Thyroid gland (tissue), 4 donors: ENCODE data around the gene VWF. TPM values are rescaled to one million over a fixed set of nuclear protein-coding genes. Genes with fewer than 3 reads are reported as not detected.

Source experiments
- DNase-seq, 2 donors: peaks; one replicate each; pipeline ENCODE4 v3.0.0-alpha.2; 2019
- H3K27ac ChIP-seq, 3 donors: fragments of 200-600 bp; sonication (generic); 1 replicate in 2 of 3; 2 replicates in 1 of 3; pipeline ENCODE4 v1.5.1; 2016 to 2019; ENCODE audit warnings: mild to moderate bottlenecking in 1 of 3, moderate library complexity in 1 of 3
- H3K27me3 ChIP-seq: fragments of 200-600 bp; sonication (generic); one replicate; pipeline ENCODE4 v1.5.1; 2019
- H3K36me3 ChIP-seq, 2 donors: fragments of 200-600 bp; sonication (generic); one replicate each; pipeline ENCODE4 v1.5.1; 2016 to 2019
- H3K4me1 ChIP-seq, 2 donors: fragments of 200-600 bp; sonication (generic); one replicate each; pipeline ENCODE4 v1.5.1; 2017 to 2019
- H3K4me3 ChIP-seq, 3 donors: fragments of 200-600 bp; sonication (generic); replicated peaks in 1 of 3; 1 replicate in 2 of 3; 2 replicates in 1 of 3; pipeline ENCODE4 v1.5.1; 2016; ENCODE audit warnings: mild to moderate bottlenecking in 1 of 3
- H3K9me3 ChIP-seq: fragments of 200-600 bp; sonication (generic); one replicate; pipeline ENCODE4 v1.5.1; 2017
- CTCF ChIP-seq, 6 experiments: fragments of 200-600 bp in 3 of 6; fragments of 450-650 bp in 3 of 6; sonication (generic) in 3 of 6; IDR thresholded peaks; one replicate each; pipeline ENCODE4 v1.5.1; 2016 to 2019; ENCODE audit warnings: antibody characterized with exemption in 6 of 6, mild to moderate bottlenecking in 2 of 6, inconsistent platforms in 1 of 6, moderate library complexity in 1 of 6
- POLR2A ChIP-seq, 2 donors: fragments of 450-650 bp; IDR thresholded peaks; one replicate each; pipeline ENCODE4 v1.6.1; 2017; ENCODE audit warnings: antibody characterized with exemption in 2 of 2, mild to moderate bottlenecking in 2 of 2, moderate library complexity in 1 of 2
- WGBS, 2 donors: methylation state at CpG; one replicate each; pipeline ENCODE4 v1.1.5; 2017; 5-methylcytosine and 5-hydroxymethylcytosine counted together
- intact Hi-C: fragments of 100-400 bp; cut with DNase I; formaldehyde crosslinking; loops from one replicate; pipeline ENCODE4 v1.15.1; 2023
- total RNA-seq, 4 donors: library from RNA; depleted of rRNA; stranded (reverse); fragments of >200 nt; gene quantifications; one replicate each; pipeline ENCODE4 v1.2.3, GENCODE V29; 2016

Gene VWF
- total RNA-seq, 4 donors from 2014 or later = 54.3 to 169 (median 98.5) TPM

DNA sequence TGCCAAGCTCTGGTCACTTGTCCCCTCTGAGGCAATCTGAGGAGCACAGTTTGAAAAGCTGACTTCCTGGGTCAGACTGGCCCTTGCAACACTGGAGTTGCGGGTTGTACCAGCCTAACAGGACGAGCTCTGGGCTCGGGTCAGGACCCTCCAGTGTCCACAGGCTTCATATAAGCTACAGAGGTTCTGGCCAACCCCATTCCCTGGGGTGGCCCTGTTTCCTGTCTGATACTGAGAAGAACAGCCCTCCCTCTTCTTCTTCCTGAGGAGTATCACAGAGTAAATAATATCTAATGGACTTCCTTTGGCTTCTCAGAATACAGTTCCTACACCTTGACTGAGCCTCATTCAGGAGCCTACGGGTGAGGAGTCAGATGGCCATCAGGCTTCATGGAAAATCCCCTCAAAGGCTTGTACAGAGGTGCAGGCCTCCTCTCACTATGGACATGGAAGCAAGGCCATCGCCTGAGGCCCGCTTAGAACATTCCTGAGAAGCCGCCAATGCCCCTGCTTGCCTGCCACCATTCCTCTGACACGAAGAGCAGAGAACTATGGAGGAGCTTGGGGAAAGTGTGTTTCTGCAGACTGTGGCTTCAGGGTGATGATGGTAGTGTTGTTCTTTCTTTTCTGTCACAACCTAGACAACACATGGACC is 150.9 kb downstream of the VWF start:
- H3K27ac ChIP-seq = no peak overlapping the region
- H3K4me3 ChIP-seq = no peak overlapping the region
- no peaks in the 10 kb centered on the region for H3K36me3 ChIP-seq
- no peaks in the 10 kb centered on the region for H3K9me3 ChIP-seq
- intact Hi-C loops = no loop called here
- WGBS, 2 donors = 81 to 87% methylated on average over 8 of the region's 8 CpGs
- no peaks in the 10 kb centered on the region for H3K4me1 ChIP-seq
- no peak for DNase-seq
- H3K27me3 ChIP-seq = no peaks in the 10 kb centered on the region
- no peak for TF ChIP-seq CTCF (IDR thresholded peaks at IDR 0.05)
- no peak for TF ChIP-seq POLR2A (IDR thresholded peaks at IDR 0.05)

GRCh38 chr12:5972387-5972786 is 152.1 kb downstream of the VWF start:
- no peak for DNase-seq
- TF ChIP-seq POLR2A (IDR thresholded peaks at IDR 0.05) = no peak
- no peak for TF ChIP-seq CTCF (IDR thresholded peaks at IDR 0.05)
- Histone ChIP-seq H3K36me3 (no peaks in the 10 kb centered on the region), H3K27ac (no peak overlapping the region), H3K4me1 (no peaks in the 10 kb centered on the region), H3K4me3 (no peak overlapping the region), H3K27me3 (no peaks in the 10 kb centered on the region), H3K9me3 (no peaks in the 10 kb centered on the region)
- 61 to 69% methylated on average over 7 to 8 of the region's 8 CpGs for WGBS, 2 donors
- intact Hi-C loops = no loop called here

GRCh38 chr12:5971194-5971850 is 153.1 kb downstream of the VWF start:
- WGBS, 2 donors = 86 to 87% methylated on average over 10 of the region's 10 CpGs
- no peak for TF ChIP-seq CTCF (IDR thresholded peaks at IDR 0.05)
- TF ChIP-seq POLR2A (IDR thresholded peaks at IDR 0.05) = no peak
- Histone ChIP-seq H3K4me3 (no peak overlapping the region), H3K27ac (no peak overlapping the region), H3K36me3 (no peaks in the 10 kb centered on the region), H3K27me3 (no peaks in the 10 kb centered on the region), H3K9me3 (no peaks in the 10 kb centered on the region), H3K4me1 (no peaks in the 10 kb centered on the region)
- intact Hi-C loops = no loop called here
- no peak for DNase-seq

DNA sequence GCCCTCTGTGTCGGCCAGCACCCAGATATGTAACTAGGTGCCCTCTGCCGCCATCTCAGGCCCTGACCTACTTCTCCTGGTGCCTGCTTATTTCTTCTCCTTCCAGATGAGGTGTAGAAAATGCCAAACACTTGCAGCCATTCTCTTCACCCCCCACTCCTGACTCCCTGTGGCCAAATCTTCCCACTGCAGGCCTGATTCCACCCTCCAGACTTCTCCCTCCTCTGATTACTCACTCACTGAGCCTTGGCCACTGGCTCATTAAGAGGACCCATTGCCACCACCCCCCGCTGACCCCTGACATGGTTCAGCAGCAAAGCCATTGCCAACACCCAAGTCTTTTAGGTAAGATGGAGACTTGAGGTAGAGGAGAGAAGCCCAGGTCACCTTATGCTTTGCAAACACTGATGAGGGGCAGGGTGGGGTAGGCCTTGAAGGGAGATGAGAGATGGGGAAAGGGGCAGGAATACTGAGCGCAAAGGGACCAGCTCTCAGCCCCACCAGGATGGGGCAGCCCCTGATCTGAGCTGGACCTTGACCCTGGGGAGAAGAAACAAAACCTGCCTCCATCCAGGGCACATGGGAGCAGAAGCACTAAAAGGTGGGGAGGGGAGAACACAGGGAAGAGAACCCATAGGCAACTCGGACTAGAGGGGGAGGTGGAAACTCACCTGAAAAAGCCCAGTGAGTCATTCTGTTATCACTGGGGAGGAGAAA is 154.3 kb downstream of the VWF start:
- WGBS, 2 donors = 89 to 93% methylated on average over 4 to 5 of the region's 5 CpGs
- DNase-seq = no peak
- H3K4me3 ChIP-seq = no peak overlapping the region

More for the DNA sequence above, 154.3 kb downstream of the VWF start:
- TF ChIP-seq POLR2A (IDR thresholded peaks at IDR 0.05) = no peak
- no peak for TF ChIP-seq CTCF (IDR thresholded peaks at IDR 0.05)
- Histone ChIP-seq H3K36me3 (no peaks in the 10 kb centered on the region), H3K27me3 (no peaks in the 10 kb centered on the region), H3K27ac (no peak overlapping the region), H3K4me1 (no peaks in the 10 kb centered on the region), H3K9me3 (no peaks in the 10 kb centered on the region)
- intact Hi-C loops = no loop called here
